T47D (cell line): Measurements from ENCODE around the gene XYLT2.

Experiments
- DNase-seq, 2 experiments: peaks; one replicate each; pipeline versions ENCODE4 v3.0.0 to v3.0.0-alpha.2; 2011 to 2012; ENCODE audit warnings: low read depth in 1 of 2, low spot score in 1 of 2
- JUND ChIP-seq: IDR thresholded peaks from 2 replicates; pipeline ENCODE4 v1.6.1; 2012; ENCODE audit warnings: low read depth
- in situ Hi-C: cut with HindIII; loops from 2 replicates; pipeline ENCODE4 v1.10.0; 2016; ENCODE audit warnings: low sequenced_read_pairs, low pct_unique_long_range_greater_than_20kb

The XYLT2 gene

DNA sequence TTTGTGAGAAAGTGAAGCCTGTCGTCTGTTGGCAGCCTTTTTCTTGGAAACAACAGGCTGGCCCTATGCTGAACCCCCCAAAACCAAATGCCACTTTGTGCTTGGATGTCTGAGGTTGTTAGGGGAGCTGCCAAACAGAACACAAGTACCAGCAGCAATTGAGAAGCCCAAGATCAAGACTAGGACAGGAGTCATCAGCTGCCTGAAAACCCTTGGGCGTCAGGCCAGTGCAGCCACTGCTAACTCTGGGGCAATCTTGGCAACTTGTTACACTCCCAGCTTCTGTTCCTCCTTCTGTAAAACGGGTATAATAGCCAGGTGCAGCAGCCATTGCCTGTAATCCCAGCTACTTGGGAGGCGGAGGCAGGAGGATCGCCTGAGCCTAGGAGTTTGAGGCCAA, 60.7 kb downstream of the XYLT2 start:
- in situ Hi-C loops = no loop called here
- no peak for DNase-seq
- TF ChIP-seq JUND = no peak

DNA sequence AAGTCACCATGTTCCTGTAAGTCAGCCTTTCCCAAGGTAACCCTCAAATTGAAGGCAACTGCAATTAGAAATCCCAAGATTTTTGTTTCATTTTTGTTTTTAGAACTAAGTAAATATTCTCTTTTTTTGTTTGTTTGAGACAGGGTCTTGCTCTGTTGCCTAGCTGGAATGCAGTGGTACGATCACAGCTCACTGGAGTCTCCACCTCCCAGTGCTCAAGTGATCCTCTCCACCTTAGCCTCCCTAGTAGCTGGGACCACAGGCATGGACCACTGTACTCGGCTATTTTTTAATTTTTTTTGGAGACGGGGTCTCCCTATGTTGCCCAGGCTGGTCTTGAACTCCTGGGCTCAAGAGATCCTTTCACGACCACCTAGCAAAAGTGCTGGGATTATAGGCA, 62.0 kb downstream of the XYLT2 start:
- in situ Hi-C loops = no loop called here
- no peak for DNase-seq
- no peak for TF ChIP-seq JUND
